CD4-positive, alpha-beta T cell treated with Interleukin-4 for 4 hours (primary cell): ENCODE data around the gene THYN1.
A peak's percentile ranks its signal among the peaks of the same experiment; 100 is the strongest.
"Not testable (repeated sequence)": the region's sequence is repeated elsewhere in the genome, so short reads cannot be mapped to it uniquely, and the experiment has no call there.

Experiments used
- DNase-seq: peaks from one replicate; pipeline ENCODE4 v3.0.0-alpha.2; 2020

The THYN1 gene

DNA sequence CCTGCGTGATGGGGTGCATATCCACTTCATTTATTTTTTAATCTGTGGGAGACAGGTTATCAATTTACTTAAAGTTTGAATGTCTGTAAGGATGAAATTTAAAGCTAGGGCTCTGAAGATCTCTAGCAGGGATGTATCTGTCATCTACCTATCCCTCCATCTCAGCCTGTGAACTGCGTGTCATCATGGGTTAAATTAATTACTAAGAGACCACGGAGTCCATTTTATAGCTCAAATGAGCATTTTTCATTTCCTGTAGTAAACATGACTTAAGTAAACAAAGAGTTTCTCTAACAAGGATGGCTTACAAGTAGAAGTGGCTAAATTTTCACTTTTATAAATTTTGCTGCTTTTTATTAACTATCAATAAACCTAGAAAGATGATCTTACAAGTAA is 20.2 kb upstream of the THYN1 start:
- DNase-seq = no peak

DNA sequence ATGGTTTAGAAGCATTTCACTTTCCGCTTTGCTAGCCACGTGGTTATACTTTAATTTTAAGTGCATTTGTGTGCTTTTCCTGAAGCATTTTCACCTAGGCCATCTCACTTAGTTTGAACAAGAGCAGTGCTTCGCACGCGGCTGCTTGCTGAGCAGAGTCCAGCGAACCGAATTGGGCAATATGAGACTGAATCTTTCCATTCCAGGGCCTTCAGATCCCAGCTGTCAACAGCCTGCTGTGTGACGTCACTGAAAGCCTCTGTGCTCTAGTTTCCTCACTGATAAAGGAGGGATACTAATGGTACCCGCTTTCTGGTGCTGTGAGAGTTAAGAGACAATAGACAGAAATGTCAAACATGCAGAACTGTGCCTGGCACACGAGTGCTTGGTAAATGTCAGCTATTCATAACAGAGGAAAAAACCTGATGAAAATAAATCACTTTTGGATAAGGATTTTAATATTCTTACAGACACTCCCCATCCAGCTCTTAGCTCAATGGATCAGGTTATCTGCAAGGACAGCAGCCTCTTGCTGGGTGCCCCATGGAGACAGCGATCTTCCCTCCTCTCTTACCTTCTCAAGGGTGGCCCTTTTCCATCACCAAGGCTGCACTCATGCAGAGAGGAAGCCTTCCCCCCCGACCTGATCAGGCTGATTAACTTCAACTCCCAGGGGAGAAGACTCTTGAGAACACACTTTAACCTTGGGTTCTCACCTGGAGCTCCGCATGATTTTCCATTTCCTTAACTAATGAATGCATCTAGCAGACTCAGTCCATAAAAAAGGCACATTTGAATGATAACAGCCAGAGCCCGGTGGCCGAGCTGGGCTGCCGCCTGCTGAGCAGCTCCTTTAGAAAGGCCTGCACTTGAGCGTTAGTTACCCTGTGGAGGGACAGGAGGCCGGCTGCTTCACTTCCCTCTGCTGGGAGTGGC is 19.5 kb upstream of the THYN1 start:
- no peak for DNase-seq

GRCh38 chr11:134271978-134272377 is 18.8 kb upstream of the THYN1 start:
- DNase-seq = no peak

- DNase-seq = peak; percentile 40
Measured at GRCh38 chr11:134270250-134270714, 17.1 kb upstream of the THYN1 start.

DNA sequence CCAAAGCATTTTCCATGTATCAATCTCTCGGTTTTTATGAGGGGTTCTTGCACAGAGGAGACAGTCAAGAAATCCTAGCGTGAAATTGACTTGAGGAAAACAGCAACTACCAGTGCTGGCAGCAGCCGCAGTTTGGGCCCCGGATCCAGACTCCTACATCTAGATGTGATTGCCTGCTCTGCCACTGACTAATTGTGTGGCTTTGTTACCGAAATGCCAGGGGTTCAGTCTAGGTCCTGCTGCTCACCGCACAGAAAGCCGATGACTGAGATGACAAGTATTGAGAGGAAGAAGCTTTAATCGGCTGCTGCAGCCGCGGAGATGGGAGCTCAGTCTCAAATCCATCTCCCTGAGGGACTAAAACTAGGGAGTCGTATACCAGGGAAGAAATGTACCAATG is 14.8 kb upstream of the THYN1 start:
- DNase-seq = no peak

GRCh38 chr11:134267461-134267860 is 14.3 kb upstream of the THYN1 start:
- no peak for DNase-seq

GRCh38 chr11:134266841-134267251 is 13.7 kb upstream of the THYN1 start:
- DNase-seq = no peak

GRCh38 chr11:134266440-134266839 is 13.3 kb upstream of the THYN1 start:
- no peak for DNase-seq

DNA sequence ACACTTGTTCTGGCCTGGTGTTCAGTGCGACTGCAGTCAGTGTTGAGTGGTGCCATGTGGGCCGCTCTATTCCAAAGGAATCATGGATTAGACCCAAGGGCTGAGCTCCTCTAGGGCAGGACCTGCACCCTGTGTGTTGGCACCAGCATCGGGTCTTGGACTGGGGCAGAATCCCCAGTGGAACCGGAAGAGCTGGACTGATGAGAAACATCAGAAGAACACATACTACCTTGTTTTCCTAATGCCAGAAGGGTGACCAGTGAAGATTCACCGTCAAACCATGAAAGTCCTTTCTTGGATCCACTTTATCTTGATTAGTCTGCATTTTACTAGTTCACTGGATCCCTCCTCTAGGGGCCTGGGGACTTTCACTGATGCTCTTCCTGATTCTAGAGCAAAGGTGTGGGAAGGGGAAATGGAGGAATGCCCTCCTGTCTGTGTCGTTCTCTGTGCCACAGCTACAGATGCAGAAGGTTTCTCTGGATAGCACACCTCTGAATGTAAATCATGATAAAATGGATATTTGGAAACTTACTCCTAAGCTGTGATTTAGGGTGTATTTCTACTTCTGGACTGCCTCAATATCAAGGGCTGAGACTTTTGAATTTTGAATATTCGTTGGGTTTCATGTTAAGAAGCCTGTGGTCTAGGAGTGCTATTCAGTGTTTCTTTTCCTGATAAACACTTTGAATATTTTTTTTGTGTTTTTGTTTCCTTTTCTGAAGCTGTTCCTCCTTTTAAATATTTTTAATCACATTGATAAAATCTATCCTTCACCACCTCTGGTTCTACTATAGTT is 12.0 kb upstream of the THYN1 start:
- no peak for DNase-seq

DNA sequence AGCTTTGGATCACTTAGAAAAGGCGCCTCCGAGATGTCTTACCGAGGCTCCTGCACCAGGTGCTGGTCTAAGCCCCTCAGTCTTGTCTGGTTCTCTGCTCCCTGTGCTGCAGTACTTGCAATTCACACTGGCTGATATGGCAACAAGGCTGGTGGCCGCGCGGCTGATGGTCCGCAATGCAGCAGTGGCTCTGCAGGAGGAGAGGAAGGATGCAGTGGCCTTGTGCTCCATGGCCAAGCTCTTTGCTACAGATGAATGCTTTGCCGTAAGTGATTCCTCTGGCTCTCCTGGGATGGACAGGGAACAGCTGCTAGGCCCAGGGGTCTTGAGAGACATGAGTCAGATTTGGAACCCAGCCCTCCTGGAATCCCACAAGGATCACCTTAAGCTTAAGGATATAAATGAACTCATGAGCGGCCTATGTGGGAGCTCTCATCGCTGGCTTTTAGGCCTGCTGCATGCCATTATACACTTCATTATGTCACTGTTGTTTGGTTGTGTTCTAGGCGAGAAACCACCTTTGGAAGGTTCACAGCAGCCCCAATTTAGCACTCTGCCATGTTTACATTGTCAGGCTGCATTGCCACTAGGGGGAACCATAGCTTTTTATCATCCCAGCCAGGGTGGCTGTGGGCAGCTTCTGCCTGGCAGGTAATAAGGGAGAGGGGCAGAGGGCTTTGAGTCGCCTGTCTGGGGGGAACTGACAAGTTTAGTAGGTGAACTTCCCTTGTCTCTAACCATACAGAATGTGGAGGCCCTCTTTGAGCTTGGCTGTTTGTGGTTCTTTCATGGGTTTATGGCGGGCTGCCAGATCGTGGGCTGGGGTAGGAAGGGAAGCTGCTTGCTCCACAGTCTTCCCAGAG is 8.7 kb upstream of the THYN1 start:
- peak; percentile 37 for DNase-seq

GRCh38 chr11:134260983-134261382 is 7.8 kb upstream of the THYN1 start:
- DNase-seq = no peak

DNA sequence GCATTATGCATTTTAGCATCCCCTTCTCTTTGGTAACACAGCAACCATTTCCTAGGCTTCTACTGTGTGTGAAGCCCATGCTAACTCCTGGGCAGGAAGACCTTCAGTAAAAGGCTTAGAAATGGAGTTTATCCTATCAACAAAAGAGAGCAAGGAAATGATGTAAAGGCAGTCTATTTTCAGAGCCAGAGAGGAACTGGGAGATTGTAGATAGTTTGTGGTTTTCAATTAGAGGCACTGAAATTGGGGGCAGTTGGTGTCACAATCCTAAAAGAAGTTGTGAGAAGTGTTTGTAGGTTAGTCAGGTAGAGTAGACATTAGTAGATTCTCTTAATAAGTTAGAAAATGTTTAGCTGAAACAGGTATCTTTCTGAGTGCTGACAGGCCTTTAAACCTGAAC is 7.4 kb upstream of the THYN1 start:
- no peak for DNase-seq

GRCh38 chr11:134258577-134258976 is 5.4 kb upstream of the THYN1 start:
- no peak for DNase-seq

GRCh38 chr11:134257101-134257500 is 3.9 kb upstream of the THYN1 start:
- no peak for DNase-seq

DNA sequence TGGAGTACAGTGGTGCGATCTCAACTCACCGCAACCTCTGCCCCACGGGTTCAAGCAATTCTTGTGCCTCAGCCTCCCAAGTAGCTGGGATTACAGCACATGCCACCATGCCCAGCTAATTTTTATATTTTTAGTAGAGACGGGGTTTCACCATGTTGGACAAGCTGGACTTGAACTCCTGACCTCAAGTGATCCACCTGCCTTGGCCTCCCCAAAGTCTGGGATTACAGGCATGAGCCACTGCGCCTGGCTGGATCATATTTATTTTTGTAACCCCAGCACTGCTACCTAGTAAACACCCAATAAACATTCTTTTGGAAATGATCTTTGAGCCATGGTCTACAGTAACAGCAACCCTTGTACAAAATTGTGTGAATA is 2.0 kb upstream of the THYN1 start:
- DNase-seq = not testable (repeated sequence)

DNA sequence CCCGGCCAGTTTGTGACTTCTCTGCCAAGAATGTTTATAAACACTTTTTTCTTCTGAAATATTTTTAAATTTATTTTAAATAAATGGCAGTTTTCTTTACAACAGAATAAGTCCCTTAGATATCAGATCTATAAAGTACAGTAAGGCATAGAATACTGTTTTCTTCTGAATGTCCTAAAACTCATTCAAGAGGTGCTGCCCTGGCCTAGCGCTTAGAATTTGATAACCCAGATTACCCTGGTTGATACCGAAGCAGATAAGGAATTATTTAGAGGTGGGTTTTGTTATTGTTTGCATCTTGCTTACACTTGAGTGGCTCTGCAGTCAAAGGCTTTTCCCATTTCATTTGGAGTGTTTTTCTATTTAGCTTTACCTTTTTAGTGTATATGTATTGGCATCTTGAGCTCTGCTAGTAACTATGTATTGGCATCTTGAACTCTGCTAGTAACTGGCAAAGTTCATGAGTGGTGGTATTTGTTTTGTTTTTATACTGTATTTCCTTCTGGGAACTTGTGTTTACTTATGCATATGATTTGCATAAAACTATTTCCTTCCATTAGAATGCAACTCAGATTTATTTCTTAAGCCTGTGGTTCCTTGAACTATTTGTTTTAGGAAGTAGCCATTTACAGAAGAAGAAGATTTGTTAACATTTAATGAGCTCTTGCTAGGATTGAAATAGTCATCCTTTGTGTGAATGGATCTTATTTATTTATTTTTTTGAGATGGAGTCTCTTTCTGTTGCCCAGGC is 1.5 kb upstream of the THYN1 start:
- no peak for DNase-seq

DNA sequence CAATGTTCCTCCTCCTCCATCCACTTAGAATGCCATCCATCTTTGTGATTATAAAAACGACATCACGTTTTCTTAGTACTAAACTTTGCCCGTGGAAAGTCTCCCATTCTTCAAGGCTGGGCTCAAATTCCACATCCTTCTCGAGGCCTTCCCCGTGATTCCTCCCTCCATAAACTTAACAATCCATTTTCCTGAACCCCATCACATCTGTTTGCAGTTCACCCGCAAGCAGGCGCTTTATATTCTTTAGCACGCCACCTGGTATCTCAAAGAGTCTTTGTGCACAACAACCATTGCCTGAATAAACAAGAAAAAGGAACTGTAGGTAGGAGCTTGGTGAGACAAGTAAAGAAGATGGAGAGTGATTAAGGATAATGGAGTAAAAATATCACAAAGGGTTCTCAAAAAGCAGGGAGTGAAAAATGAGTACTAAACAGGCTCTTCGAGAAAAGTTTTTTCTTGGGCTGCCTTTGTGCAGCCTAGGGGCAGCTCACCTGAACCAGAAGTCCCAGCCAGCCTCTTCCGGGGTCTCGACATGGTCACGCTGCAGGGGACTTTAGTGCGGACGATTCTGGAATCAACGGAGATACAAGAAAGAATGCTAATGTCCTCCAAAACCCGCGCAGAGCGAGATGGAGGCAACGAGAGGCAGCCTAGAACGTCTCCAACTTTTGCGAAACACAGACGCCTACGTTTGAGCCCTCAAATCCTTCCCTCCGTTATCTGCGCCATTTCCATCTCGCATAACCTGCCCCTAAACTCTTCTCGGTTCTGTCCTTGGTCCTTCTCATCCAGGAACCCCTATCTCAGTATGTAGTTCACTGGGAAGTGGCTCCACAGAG is 585 bp downstream of the THYN1 start:
- DNase-seq = no peak

DNA sequence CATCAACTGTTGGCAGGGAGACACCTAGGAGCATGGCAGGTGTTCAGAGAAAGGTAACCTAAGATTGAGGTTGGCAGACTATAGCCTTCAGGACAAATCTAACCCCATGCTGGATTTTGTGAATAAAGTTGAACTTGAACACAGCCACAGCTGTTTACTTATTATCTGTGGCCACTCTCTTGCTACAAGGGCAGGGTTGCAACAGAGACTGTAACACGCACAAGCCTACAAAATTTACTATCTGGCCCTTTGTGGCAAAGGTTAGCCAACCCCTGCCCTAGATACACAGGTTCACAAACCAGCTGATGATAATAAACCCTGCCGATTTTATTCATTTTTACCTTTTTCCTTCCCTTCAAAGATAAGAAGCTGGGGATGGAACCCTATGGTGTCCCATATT is 2.5 kb downstream of the THYN1 start:
- DNase-seq = no peak

DNA sequence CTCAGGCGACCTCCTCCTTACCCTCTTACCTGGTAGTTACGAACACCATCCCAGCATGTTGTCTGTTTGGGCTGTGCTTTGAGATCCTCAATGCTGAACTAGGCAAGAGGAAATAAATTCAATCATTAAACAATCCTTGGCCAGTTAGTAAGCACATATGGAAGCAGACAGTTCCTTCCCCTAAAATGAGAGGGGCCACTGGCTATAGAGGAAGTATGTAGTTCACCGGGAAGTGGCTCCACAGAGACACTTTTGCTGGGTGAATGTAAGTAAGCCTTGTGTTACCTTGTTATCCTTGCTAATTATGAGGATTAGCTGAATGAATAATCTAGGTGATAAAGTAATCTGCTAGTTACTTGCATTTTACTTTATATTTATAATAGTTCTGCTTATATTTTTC is 2.9 kb downstream of the THYN1 start:
- no peak for DNase-seq

DNA sequence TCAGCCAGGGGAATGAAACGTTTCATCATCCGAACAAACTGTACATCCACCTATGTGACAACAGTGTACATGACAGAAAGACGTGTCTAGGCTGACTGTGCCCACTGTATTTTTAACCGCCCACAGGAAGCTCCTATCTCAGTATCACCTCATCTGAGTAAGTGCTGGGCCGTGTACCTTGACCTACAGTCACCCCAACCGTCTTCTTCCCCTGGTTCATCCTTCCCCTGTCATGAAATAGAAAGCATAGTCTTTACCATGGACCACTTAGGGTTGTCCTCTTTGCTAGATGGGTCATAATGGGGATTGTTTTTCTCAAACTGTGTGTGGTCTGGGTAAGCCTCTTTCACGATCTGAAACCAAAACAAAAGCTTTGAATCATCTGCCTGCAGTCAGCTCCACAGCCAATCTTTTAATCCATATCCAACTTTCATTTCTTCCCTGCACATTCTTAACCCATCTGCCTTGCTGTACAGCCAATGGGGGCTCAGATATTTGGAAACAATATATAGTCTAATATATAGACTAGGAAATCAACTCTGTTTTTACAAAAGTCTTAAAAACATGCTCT is 4.2 kb downstream of the THYN1 start:
- no peak for DNase-seq

GRCh38 chr11:134246678-134247077 is 6.5 kb downstream of the THYN1 start:
- no peak for DNase-seq
